Eye (tissue), 1 donor: ENCODE data around the gene CFAP99.
A peak's percentile ranks its signal among the peaks of the same experiment; 100 is the strongest.
"Not testable (repeated sequence)": the region's sequence is repeated elsewhere in the genome, so short reads cannot be mapped to it uniquely, and the experiment has no call there.

ENCODE experiments used
- DNase-seq: peaks from one replicate; pipeline ENCODE4 v3.0.0-alpha.2; 2015

CFAP99 gene

DNA sequence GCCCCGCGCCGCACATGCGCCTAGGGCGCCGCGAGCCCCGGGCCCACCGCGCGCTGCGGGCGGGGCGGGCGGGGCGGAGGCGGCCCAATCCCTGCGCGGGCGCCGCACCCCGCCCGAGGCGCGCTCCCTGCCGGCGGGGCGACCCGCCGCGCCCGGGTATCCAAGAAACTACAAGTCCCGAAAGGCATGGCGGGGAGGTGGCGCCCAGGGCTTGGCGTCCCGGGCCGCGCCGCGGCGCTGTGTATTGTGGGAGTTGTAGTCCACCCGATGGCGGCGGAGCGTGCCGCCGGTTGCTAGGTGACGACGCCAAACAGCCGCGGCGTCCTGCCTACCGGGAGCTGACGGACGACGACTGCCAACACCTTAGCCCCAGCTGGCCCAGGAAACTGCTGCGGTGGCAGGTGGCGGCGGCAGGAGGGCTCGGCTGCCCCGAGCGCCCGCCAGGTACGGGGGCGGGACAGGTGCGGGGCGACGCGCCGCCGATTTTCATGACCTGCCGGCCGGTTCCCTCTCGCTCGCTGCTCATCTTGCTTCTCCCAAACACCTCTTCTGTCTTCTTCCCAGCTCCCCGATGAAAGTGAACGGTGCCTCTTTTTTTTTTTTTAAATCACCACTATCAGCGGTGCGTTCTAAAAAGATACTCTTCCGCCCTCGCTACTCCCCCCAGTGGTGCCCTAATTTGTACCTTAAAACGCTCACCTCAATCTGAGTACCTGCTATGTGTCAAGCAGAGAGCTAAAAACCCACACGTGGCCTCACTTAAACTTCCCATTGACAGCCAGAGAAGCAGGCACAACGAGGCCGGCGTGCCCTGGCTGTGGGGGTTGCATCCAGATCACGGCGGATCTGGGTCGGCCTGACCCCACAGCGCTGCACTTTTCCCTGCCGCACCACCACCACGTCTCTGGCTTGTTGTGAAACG lies at the start of gene CFAP99:
CFAP99 (plus strand) TSS at position 306 of the 922 bp plus-strand sequence.
- peak; percentile 97 for DNase-seq

DNA sequence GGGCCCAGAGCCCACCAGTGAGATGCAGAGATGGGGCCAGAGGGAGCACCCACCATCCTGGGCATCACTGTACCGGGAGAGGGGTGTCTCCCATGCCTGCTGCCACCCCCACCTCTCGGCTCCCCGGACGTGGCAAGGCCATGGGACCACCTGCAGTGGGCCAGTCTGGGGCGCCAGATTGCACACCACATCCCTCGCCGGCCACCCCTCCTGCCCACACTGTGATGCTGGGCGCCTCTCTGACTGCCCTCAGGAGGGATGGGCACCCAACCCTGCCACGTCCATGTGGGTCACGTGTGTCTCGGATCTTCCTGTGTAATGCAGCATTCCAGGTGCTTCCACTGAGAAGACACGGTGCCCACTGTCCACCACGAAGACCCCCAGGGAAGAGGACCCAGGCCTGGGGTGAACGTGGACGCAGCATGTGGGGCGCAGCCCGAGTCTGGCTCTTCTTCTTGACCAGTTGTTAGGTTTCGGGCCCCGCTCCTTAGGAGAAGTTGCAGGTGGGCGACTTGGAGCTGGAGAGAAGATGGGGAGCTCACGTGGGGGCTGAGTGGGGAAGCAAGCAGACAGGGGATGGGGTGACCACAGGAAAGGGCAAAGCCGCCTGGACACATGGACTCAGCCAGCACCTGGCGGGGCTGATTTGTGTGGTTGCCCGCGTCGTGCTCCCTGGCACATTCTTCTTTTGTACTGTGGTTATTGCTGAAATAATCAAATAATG lies 48.0 kb upstream of the CFAP99 start:
- DNase-seq: no peak

DNA sequence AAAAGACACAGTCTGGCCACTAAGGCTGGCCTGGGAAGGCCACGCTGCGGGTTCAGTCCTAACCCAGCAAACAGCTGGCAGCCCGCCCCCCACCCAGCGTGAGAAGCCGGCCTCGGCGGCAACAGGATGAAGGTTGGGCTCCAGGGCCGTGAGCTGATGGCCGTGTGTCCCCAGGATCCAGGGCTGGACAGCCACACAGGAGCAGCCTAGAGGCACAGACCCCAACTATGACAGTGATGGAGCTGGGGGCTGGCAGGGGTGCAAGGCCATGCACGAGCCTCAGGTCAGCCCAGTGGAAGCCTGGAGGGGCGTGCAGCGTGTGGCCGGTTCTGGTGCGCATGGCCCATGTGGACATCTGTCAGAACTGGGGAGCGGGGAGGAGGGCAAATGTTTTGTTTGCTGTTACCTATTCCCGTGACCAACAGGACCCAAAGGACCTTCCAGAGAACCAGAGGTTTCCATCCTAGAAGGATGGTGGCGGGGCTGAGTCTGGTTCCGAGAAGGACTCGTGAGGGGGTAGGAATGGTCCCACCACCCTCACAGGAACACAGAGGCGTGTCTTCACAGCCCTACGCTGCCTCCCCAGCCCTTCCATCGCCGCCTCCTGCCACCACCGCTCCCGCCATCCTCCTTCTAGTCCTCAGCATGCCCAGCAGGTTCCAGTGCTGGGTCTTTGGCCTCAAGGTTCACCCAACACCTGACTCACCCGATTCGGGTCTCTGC lies 46.8 kb upstream of the CFAP99 start:
- DNase-seq: no peak

DNA sequence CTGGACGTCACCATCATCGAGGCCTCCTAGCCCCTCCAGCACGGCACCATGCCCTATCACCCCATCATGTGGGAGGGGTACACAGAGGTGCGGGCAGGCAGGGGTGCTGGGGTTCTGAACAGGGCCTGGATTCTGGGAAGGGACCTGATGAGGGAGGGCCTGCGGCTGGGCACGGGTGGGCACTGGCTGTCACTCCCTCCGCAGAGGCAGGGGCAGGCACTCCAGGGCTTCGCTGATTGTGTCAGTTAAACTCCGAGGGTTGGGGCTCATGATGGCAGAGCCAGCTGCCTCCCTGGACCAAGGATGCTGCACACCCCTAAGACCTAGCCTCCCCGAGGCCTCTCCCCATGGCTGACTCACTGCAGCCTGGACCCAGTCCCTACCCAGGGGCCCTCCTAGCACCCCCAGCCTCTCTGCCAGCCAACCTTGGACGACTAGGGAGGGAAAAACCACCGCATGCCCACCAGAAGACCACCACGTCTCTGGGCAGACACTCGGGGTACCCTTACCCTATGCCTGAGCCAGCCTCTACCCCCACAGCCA lies 46.2 kb upstream of the CFAP99 start:
- no peak for DNase-seq

DNA sequence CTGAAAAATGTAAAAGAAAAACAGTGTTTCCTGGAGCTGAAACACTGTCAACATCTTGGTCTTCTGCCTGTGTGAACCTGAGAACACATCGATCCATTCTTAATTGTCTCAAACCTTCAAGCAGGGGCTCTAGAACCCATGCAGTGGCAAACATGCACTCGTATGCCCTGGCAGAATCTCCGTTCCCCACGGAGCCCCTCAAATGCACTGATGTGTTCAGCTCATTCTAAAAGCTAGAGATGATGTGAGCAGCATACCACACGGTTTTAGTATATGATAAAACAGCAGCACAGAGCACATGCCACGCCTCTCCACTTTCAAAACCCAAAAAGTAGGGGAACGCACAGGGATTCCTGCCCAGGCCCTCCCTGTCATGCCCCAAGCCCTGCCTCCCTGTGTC lies 45.2 kb upstream of the CFAP99 start:
- DNase-seq: no peak

DNA sequence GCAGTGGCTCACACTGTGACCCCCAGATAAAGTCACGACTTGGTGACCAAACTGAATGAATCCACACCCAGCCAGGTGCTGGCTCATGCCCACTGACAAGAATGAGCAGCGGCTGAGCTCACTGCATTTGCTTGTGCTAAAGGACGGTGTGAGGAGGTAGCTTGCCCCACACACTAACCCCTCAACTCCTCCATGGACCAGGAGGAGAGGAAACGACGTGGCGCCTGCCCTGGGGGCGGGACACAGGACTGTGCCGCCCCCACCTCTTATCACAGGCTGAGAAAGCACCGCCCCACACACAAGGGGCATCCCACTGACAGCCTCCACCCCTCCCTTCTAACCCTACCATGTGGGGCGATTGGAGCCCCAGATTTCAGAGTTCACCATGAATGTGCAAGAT lies 43.3 kb upstream of the CFAP99 start:
- no peak for DNase-seq

DNA sequence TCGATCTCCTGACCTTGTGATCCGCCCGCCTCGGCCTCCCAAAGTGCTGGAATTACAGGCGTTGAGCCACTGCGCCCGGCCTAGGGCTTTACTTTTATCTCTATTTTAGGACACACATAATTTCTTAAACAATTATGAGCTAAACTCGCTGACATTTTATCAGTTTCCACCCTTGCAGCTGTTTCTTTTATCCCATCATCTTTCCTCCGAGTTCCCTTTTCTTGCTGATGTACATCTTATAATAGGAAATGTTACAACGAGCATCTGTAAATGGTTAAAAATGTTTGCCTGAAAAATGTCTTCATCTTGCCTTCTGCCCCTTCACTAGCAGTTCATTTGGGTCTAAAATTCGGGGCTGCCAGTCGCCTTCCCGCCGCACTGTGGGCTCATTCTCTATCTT lies 41.5 kb upstream of the CFAP99 start:
- DNase-seq: no peak

DNA sequence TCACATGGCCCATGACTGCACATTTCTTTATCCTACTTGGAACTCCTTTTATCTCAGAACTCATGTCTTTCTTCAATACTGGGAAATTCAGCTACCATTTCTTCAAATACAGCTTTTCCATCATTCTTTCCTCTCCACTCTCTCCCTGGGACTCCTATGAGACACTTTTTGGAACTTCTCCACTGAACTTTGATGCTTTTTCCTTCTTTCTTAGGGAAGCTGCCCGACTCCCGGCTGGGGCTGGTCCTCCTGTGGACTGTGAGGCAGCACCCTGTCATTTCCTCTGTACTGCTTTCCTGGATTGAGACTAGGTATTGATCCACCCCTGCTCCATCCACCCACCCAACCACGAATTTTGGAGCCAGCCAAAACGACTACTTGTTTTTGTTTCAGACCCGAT lies 40.4 kb upstream of the CFAP99 start:
- no peak for DNase-seq

DNA sequence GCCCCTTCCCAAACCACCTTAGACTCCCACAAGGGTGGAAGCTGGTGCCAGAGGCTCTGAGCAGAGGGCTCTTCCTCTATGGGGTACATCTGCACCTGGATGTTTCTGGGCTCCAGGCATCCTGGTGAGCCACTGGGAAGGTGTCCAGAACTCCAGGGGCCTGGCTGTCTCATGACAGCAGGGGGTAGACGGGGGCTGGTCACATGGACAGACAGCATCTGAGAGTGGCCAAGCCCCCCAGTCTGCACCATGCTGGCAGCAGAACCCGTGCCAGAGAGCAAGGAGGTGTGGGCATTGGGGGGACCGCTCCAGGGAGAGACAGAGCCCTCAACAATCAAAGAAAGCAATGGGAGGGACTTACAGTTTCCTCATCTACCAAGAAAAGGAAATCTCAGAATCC lies 39.9 kb upstream of the CFAP99 start:
- no peak for DNase-seq

DNA sequence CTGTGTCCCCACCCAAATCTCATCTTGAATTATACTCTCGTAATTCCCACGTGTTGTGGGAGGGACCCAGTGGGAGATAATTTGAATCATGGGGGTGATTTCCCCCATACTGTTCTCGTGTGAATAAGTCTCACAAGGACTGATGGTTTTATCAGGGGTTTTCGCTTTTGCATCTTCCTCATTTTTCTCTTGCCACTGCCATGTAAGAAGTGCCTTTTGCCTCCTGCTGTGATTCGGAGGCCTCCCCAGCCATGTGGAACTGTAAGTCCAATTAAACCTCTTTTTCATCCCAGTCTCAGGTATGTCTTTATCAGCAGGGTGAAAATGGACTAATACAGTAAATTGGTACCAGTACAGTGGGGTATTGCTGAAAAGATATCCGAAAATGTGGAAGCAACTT lies 38.2 kb upstream of the CFAP99 start:
- not testable (repeated sequence) for DNase-seq

DNA sequence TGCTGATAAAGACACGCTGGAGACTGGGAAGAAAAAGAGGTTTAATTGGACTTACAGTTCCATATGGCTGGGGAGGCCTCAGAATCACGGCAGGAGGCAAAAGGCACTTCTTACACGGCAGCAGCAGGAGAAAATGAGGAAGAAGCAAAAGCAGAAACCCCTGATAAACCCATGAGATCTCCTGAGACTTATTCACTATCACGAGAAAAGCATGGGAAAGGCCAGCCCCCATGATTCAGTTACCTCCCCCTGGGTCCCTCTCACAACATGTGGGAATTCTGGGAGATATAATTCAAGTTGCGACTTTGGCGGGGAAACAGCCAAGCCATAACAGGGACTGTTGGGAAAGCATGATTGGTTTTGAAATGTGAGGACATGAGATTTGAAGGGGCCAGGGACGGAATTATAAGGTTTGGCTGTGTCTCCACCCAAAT lies 36.0 kb upstream of the CFAP99 start:
- DNase-seq: not testable (repeated sequence)

DNA sequence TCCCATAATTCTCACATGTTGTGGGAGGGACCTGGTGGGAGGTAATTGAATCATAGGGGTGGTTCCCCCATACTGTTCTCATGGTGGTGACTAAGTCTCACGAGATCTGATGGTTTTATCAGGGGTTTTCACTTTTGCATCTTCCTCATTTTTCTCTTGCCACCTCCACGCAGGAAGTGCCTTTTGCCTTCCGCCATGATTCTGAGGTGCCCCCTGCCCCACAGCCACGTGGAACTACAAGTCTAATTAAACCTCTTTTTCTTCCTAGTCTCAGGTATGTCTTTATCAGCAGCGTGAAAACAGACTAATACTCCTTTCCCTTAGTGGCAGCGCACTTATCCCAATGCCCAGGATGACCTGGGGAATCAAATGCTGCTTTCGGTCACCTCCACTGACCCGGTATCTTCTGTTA lies 35.5 kb upstream of the CFAP99 start:
- DNase-seq: not testable (repeated sequence)

DNA sequence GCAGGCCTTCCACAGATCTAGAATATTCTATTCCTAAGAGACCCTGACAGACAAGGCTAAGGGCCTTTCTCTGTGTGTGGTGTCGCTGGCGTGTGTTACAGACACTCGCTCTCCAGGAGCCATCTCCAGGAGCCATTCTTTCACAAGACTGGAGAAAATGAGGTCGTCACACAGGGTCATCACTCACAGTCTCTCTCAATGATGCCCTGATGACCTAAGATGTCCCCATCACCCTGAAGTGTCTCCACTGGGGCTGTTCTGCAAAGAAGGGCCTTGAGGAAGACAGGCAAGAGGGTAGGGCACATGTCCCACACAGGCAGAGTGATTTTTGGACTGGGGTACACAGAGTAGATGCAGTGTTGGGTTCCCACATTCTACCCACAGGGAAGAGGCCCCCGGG lies 35.0 kb upstream of the CFAP99 start:
- DNase-seq: no peak

DNA sequence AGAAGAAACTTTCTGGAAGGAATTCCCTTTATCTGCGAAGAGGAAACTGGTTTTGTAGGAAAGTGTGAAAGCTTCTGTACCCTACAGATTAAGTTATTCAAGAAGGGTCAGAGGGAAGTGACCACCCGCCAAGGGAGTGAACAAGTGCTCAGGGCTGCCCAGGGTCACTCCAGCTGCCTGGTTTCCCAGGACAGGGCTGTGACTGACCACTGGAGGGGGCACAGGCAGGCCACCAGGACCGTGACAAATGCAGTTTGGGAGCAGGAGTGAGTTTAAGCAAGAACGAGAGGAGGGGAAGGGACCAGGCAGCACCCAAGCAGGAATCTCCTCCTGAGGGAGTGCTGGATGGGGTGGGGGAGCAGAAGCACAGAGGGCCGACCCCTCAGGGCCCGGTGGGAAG lies 34.5 kb upstream of the CFAP99 start:
- no peak for DNase-seq

DNA sequence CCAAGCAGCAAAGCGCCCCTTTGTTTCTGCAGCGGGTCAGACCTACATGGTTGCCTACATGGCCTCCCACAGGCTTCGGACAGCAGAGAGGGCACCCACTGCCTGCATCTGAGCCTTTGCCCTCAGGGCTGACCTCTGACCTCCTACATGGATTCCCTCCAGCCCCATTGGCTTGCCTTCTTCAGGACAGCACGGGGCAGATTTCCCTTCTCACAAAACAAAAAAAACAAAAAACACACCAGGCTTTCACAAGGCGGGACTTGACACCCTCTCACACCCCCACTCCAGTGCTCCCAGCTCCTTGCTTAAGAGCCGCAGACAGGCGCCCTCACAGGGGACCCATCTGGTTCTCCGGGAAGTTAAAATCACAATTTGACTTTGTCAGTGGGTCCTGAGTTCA lies 33.2 kb upstream of the CFAP99 start:
- no peak for DNase-seq

DNA sequence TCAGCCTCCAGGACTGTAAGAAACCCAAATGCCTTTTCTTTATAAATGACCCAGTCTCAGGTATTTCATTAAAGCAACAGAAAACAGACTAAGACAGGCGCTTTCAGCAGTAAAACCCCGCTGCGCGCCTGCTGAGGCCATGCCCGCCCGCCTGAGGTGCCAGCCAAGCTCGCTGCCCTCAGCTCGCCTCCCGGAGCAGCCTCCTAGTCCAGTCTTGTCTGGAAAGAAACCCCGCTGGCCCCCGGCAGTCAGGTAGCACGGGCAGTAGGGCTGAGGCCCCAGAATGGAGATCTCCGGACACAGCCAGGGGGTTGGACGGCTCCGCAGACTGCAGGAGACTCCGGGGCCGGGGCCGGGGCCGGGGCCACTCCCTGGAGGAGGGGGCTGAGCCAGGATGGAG lies 32.0 kb upstream of the CFAP99 start:
- no peak for DNase-seq

DNA sequence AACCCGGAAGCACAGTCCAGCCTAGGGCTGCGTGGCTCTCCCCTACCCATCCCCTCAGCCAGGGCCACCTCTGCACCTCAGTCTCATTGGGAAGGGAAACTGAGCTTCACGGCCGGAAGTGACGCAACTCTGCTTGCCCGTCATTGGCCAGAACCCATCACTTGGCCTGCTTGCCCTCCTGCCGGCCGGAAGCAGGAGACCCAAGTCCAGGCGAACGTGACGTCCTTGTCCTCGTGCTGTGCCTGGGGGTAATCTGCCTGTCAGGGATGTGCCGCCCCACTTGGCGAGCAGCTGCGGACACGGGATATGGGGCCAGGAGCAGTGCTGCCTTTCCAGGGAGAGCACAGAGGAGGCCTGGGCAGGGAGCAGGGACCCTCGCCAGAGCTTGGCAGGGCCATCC lies 31.5 kb upstream of the CFAP99 start:
- no peak for DNase-seq

DNA sequence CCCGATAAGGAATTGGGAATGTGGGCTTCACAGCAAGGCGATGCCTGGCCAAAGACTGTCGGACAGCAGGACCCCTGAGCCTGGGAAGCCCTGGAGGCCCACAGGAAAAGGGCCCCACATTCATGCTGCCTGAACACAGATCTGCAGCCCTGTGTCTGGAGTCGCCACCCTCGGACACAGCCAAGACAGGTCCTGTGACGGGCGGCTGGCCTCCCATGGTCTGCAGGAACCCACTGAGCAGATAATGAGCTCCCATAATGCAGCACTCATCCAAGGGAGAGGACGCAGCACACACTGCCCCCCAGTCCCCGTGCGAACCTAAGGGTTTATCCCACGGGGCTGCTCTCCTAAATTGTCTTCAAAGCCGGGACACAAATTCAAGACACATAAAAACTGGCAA lies 30.9 kb upstream of the CFAP99 start:
- DNase-seq: no peak

DNA sequence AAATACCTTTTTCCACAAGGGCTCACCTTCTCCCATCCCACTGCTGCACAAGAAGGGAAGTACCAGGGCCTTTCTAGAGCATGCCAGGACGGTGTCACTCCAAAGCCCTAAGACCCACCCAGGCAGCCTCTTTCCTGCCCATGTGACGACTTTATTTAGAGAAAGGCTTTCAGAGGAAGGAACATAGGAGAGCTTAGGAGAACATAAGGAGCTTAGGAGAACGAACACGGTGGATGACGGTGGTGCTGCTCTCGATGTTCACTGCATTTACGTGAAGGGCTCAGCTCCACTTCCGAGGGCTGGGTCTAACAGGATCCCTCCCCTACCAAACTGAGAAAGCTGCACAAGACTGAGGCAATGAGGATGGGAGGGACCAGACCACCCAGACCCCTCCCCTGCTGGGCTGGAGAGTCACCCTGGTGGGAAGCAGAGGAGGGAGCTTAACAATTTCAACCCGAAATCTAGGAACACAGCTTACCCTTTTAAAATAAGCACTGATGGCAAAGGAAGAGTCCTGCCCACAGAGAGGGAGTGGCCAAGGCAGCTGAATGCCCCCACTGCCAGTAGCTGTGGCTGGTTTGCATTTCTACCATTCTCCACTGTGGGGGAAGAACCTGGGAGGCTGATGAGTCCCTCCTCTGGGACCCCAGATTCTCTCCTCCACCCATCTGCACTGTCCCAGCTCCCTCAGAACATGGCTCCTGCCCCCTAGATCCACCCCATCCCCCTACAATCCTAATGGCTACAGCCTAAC lies 30.1 kb upstream of the CFAP99 start:
- no peak for DNase-seq

DNA sequence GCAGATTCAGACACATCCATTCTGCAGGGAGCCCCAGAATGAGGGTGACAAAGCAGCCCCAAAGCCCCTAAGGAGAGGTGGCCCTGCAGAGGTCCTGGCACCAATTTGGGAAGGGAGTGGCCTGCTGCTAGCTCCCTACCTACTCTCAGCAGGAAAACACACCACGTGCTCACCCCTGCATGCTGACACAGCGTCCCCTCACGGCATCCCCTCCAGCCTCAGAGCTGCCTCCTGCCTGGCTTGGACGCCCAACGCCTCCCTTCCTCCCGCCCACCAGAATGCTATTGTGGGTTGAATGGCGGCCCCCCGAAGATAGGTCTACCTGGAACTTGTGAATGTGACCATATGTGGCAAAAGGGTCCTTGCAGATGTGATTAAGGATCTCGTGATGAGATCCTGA lies 29.1 kb upstream of the CFAP99 start:
- DNase-seq: no peak

DNA sequence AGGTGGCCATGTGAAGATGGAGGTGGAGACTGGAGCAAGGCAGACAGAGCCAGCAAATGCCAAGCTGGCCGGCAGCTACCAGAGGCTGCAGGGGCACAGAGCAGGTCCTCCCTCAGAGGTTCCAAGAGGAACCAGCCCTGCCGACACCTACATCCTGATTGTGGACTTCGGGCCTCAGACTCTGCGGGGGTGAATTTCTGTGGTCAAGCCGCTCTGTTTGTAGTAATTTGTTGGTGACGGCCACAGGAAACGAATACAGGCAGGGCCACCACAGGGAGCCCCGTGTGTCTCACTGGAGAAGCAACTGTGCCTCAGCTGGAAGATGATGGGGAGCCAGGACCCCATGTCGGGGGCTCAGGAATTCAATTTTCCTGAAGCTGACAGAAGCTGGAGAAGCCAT lies 28.6 kb upstream of the CFAP99 start:
- no peak for DNase-seq

DNA sequence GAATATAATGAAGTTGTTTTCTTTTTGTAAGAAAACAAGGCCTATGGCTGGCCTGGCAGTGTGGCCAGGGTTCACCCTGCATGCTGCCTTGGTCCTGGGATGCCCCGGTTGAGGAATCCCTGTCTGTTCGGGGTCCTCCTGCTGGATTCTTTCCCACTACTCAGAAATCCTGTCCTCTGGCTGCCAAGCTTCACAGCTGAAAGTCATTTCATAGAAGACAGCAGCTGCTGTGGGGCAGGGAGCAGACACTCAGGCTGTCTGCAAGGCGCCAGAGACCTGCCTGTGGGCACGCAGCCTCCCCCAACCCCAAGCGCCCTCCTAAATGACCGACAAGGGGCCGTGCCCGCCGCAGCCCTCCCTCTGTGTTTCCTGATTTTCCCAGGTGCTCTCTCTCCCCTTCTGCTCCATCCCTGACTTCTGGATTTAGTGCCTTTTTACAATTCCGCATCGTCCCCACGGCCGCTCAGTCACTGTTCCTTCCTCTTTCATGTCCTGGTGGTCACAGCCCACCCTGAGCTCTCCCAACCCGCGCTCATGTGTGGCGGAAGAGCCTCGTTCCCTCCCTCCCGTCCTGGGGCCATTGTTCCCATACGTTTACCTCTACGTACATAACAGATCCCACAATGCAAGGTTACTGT lies 27.9 kb upstream of the CFAP99 start:
- DNase-seq: peak; percentile 60
